ENCODE results near the gene IFNB1.

DNA sequence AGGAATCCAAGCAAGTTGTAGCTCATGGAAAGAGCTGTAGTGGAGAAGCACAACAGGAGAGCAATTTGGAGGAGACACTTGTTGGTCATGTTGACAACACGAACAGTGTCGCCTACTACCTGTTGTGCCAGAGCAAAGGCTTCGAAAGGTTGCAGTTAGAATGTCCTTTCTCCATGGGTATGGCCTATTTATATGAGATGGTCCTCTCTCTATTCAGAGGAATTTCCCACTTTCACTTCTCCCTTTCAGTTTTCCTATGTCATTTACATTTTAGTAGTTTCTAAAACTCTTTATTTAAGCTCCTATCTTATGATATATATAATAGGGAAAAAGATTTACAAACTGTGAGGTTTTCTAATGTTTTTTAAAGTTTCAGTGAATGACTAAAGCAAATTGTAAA, at the start of gene IFNB1:
- no peak for TF ChIP-seq EZH2 (IDR thresholded peaks at IDR 0.05; ENCODE audit: insufficient read depth, poor library complexity, severe bottlenecking)
- no peak for TF ChIP-seq EZH2phosphoT487 (IDR thresholded peaks at IDR 0.05; ENCODE audit: insufficient read depth, low read depth)
